Upper lobe of left lung (tissue), 4 donors: ENCODE measurements around the gene CYSTM1.

Experiments
- CTCF ChIP-seq, 6 experiments: fragments of 450-650 bp in 4 of 6; fragments of 200-600 bp in 2 of 6; sonication (generic) in 2 of 6; IDR thresholded peaks; one replicate each; pipeline ENCODE4 v1.5.1; 2016 to 2019; ENCODE audit warnings: antibody characterized with exemption in 6 of 6
- EP300 ChIP-seq, 4 donors: sonication (generic); formaldehyde crosslinking; IDR thresholded peaks; one replicate each; pipeline ENCODE4 v1.5.1; 2017; ENCODE audit warnings: antibody characterized with exemption in 4 of 4, control low read depth in 2 of 4
- POLR2A ChIP-seq, 4 donors: fragments of 450-650 bp; IDR thresholded peaks; one replicate each; pipeline ENCODE4 v1.5.1; 2016 to 2017; ENCODE audit warnings: antibody characterized with exemption in 4 of 4, mild to moderate bottlenecking in 2 of 4
- POLR2AphosphoS5 ChIP-seq, 2 donors: sonication (generic); formaldehyde crosslinking; IDR thresholded peaks; one replicate each; pipeline ENCODE4 v1.5.1; 2017; ENCODE audit warnings: antibody characterized with exemption in 2 of 2

- no peak for TF ChIP-seq CTCF (IDR thresholded peaks at IDR 0.05)
- no peak for TF ChIP-seq POLR2A (IDR thresholded peaks at IDR 0.05)
- no peak for TF ChIP-seq EP300 (IDR thresholded peaks at IDR 0.05)
- no peak for TF ChIP-seq POLR2AphosphoS5 (IDR thresholded peaks at IDR 0.05)
These were observed 1.0 kb downstream of the CYSTM1 start for GRCh38 chr5:140176031-140176387.
